ENCODE data around the gene CREBRF.
A peak's percentile ranks its signal among the peaks of the same experiment; 100 is the strongest.

GRCh38 chr5:173187054-173187743 lies 131.0 kb downstream of the CREBRF start:
- no peak for TF ChIP-seq EZH2 (IDR thresholded peaks at IDR 0.05; ENCODE audit: borderline replicate concordance, low read depth, low read length, severe bottlenecking)
- TF ChIP-seq, protein P1, sequence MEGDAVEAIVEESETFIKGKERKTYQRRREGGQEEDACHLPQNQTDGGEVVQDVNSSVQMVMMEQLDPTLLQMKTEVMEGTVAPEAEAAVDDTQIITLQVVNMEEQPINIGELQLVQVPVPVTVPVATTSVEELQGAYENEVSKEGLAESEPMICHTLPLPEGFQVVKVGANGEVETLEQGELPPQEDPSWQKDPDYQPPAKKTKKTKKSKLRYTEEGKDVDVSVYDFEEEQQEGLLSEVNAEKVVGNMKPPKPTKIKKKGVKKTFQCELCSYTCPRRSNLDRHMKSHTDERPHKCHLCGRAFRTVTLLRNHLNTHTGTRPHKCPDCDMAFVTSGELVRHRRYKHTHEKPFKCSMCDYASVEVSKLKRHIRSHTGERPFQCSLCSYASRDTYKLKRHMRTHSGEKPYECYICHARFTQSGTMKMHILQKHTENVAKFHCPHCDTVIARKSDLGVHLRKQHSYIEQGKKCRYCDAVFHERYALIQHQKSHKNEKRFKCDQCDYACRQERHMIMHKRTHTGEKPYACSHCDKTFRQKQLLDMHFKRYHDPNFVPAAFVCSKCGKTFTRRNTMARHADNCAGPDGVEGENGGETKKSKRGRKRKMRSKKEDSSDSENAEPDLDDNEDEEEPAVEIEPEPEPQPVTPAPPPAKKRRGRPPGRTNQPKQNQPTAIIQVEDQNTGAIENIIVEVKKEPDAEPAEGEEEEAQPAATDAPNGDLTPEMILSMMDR (IDR thresholded peaks at IDR 0.05; ENCODE audit: borderline replicate concordance, extremely low read depth, low read length, poor library complexity, severe bottlenecking): peak; percentile 54
